HCT116 (cell line): ENCODE results near the gene PLEKHA6.

ENCODE experiments used
- CBX3 ChIP-seq: IDR thresholded peaks from 2 replicates; pipeline ENCODE4 v1.6.1; 2012; ENCODE audit warnings: low read depth
- CEBPB ChIP-seq: IDR thresholded peaks from 2 replicates; pipeline ENCODE4 v1.6.1; 2012; ENCODE audit warnings: low read depth
- CTCF ChIP-seq, 3 experiments: fragments of 200-600 bp in 1 of 3; sonication (generic) in 1 of 3; IDR thresholded peaks in 2 of 3; conservative IDR thresholded peaks in 1 of 3; 2 replicates each; pipeline ENCODE4 v1.5.1; 2012 to 2017; ENCODE audit warnings: low read depth in 2 of 3, low read length in 2 of 3, antibody characterized with exemption in 1 of 3, borderline replicate concordance in 1 of 3, control low read depth in 1 of 3, mild to moderate bottlenecking in 1 of 3, mixed read lengths in 1 of 3, mixed run types in 1 of 3, moderate library complexity in 1 of 3; ENCODE audit not compliant: insufficient read depth in 1 of 3
- EZH2 ChIP-seq: fragments of 200-600 bp; sonication (generic); IDR thresholded peaks from 2 replicates; pipeline ENCODE4 v1.6.1; 2017; ENCODE audit warnings: antibody characterized with exemption, mixed run types
- EZH2phosphoT487 ChIP-seq: fragments of 200-600 bp; IDR thresholded peaks from 2 replicates; pipeline ENCODE4 v1.6.1; 2018; ENCODE audit warnings: antibody characterized with exemption, borderline replicate concordance
- POLR2A ChIP-seq: IDR thresholded peaks from 2 replicates; pipeline ENCODE4 v1.7.0; 2011; ENCODE audit warnings: borderline replicate concordance; ENCODE audit not compliant: insufficient read depth, insufficient read length; ENCODE audit errors: extremely low read depth
- RAD21 ChIP-seq: IDR thresholded peaks from 2 replicates; pipeline ENCODE4 v1.6.1; 2012; ENCODE audit warnings: low read depth, mild to moderate bottlenecking
- SIN3A ChIP-seq: IDR thresholded peaks from 2 replicates; pipeline ENCODE4 v1.6.1; 2012; ENCODE audit warnings: low read depth
- SP1 ChIP-seq: IDR thresholded peaks from 2 replicates; pipeline ENCODE4 v1.6.1; 2012; ENCODE audit warnings: low read depth
- SRF ChIP-seq: IDR thresholded peaks from 2 replicates; pipeline ENCODE4 v1.6.1; 2012; ENCODE audit warnings: low read depth
- YY1 ChIP-seq: IDR thresholded peaks from 2 replicates; pipeline ENCODE4 v1.6.1; 2011; ENCODE audit warnings: low read length, low read depth, moderate library complexity, mild to moderate bottlenecking; ENCODE audit not compliant: insufficient replicate concordance; ENCODE audit errors: extremely low read depth
- ZFX ChIP-seq: fragments of 450-650 bp; IDR thresholded peaks from 2 replicates; pipeline ENCODE4 v1.6.1; 2017
- ZNF274 ChIP-seq: fragments of 200-500 bp; sonication (Bioruptor generic); IDR thresholded peaks from 2 replicates; pipeline ENCODE4 v1.6.1; 2014; ENCODE audit warnings: mild to moderate bottlenecking, low read depth, low read length, inconsistent platforms
- TF ChIP-seq, protein P1 (sequence below): IDR thresholded peaks from 2 replicates; pipeline ENCODE4 v1.6.1; 2012; ENCODE audit warnings: low read depth

GRCh38 chr1:204261266-204261665, 98.5 kb downstream of the PLEKHA6 start:
- TF ChIP-seq CTCF (IDR thresholded peaks at IDR 0.05 in 2 of 3, conservative IDR thresholded peaks at IDR 0.05 in 1 of 3; ENCODE audit: borderline replicate concordance in 1 of 3, insufficient read depth in 1 of 3, low read depth in 2 of 3, low read length in 2 of 3) (no peak), RAD21 (no peak), EZH2 (no peak), YY1 (no peak), ZFX (no peak), SP1 (no peak), POLR2A (no peak), CEBPB (no peak), CBX3 (no peak), EZH2phosphoT487 (no peak), SRF (no peak), ZNF274 (no peak), SIN3A (no peak)
- TF ChIP-seq, protein P1, sequence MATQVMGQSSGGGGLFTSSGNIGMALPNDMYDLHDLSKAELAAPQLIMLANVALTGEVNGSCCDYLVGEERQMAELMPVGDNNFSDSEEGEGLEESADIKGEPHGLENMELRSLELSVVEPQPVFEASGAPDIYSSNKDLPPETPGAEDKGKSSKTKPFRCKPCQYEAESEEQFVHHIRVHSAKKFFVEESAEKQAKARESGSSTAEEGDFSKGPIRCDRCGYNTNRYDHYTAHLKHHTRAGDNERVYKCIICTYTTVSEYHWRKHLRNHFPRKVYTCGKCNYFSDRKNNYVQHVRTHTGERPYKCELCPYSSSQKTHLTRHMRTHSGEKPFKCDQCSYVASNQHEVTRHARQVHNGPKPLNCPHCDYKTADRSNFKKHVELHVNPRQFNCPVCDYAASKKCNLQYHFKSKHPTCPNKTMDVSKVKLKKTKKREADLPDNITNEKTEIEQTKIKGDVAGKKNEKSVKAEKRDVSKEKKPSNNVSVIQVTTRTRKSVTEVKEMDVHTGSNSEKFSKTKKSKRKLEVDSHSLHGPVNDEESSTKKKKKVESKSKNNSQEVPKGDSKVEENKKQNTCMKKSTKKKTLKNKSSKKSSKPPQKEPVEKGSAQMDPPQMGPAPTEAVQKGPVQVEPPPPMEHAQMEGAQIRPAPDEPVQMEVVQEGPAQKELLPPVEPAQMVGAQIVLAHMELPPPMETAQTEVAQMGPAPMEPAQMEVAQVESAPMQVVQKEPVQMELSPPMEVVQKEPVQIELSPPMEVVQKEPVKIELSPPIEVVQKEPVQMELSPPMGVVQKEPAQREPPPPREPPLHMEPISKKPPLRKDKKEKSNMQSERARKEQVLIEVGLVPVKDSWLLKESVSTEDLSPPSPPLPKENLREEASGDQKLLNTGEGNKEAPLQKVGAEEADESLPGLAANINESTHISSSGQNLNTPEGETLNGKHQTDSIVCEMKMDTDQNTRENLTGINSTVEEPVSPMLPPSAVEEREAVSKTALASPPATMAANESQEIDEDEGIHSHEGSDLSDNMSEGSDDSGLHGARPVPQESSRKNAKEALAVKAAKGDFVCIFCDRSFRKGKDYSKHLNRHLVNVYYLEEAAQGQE, result no peak
